ENCODE results near the gene GDF2.

DNA sequence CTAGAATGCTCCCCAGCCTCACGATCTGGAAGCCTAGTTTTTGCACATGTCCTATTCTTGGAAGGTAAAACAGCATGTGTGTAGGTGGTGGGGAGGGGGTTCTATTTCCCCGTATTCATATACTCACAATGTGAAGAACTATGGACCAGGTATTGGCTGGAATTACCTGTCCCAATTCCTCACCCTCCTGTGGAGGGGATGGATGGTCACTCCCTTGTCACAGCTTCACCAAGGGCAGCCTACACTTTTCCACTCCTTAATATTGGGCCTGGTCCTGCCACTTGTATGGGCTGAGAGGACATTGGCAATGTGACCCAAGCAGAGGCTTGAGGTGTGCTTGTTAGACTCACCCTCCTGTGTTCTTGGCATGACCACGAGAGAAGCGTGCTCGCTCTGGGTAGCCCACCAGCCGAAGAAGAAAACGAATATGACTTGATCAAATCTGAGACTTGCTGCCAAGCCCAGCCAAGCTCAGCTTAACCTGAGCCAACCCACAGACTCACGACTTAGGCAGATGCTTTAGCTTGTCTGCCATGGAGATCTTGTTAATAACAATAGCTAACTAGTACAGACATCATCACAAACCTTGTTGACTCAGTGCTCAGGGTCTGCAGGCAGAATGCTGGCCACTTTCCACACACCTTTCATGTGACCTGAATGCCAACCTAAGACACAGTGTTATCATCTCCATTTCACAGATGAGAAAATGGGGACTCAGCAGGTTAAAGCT lies 44.6 kb downstream of the GDF2 start:
- TF ChIP-seq RAD21 (conservative IDR thresholded peaks at IDR 0.05) = no peak
- TF ChIP-seq EZH2 (IDR thresholded peaks at IDR 0.05; ENCODE audit: borderline replicate concordance, insufficient read depth, low read length, poor library complexity, severe bottlenecking) = no peak
- TF ChIP-seq, protein P1, sequence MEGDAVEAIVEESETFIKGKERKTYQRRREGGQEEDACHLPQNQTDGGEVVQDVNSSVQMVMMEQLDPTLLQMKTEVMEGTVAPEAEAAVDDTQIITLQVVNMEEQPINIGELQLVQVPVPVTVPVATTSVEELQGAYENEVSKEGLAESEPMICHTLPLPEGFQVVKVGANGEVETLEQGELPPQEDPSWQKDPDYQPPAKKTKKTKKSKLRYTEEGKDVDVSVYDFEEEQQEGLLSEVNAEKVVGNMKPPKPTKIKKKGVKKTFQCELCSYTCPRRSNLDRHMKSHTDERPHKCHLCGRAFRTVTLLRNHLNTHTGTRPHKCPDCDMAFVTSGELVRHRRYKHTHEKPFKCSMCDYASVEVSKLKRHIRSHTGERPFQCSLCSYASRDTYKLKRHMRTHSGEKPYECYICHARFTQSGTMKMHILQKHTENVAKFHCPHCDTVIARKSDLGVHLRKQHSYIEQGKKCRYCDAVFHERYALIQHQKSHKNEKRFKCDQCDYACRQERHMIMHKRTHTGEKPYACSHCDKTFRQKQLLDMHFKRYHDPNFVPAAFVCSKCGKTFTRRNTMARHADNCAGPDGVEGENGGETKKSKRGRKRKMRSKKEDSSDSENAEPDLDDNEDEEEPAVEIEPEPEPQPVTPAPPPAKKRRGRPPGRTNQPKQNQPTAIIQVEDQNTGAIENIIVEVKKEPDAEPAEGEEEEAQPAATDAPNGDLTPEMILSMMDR (IDR thresholded peaks at IDR 0.05; ENCODE audit: poor library complexity, severe bottlenecking) = no peak
- TF ChIP-seq POLR2AphosphoS5 (IDR thresholded peaks at IDR 0.05) = no peak
- no peak for TF ChIP-seq SMC3 (conservative IDR thresholded peaks at IDR 0.05; ENCODE audit: poor library complexity)
- TF ChIP-seq MXI1 (conservative IDR thresholded peaks at IDR 0.05; ENCODE audit: poor library complexity, severe bottlenecking) = no peak
- no peak for TF ChIP-seq TAF1 (IDR thresholded peaks at IDR 0.05; ENCODE audit: low read depth)
- TF ChIP-seq, protein P2, sequence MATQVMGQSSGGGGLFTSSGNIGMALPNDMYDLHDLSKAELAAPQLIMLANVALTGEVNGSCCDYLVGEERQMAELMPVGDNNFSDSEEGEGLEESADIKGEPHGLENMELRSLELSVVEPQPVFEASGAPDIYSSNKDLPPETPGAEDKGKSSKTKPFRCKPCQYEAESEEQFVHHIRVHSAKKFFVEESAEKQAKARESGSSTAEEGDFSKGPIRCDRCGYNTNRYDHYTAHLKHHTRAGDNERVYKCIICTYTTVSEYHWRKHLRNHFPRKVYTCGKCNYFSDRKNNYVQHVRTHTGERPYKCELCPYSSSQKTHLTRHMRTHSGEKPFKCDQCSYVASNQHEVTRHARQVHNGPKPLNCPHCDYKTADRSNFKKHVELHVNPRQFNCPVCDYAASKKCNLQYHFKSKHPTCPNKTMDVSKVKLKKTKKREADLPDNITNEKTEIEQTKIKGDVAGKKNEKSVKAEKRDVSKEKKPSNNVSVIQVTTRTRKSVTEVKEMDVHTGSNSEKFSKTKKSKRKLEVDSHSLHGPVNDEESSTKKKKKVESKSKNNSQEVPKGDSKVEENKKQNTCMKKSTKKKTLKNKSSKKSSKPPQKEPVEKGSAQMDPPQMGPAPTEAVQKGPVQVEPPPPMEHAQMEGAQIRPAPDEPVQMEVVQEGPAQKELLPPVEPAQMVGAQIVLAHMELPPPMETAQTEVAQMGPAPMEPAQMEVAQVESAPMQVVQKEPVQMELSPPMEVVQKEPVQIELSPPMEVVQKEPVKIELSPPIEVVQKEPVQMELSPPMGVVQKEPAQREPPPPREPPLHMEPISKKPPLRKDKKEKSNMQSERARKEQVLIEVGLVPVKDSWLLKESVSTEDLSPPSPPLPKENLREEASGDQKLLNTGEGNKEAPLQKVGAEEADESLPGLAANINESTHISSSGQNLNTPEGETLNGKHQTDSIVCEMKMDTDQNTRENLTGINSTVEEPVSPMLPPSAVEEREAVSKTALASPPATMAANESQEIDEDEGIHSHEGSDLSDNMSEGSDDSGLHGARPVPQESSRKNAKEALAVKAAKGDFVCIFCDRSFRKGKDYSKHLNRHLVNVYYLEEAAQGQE (IDR thresholded peaks at IDR 0.05; ENCODE audit: borderline replicate concordance) = no peak

All from neural cell (in vitro differentiated cells).